Posterior cingulate gyrus (tissue), 11 donors: ENCODE measurements around the gene TP53I3.
A peak's percentile ranks its signal among the peaks of the same experiment; 100 is the strongest.
"Not testable (repeated sequence)": the region's sequence is repeated elsewhere in the genome, so short reads cannot be mapped to it uniquely, and the experiment has no call there.

Source experiments
- DNase-seq, 10 donors: peaks; one replicate each; pipeline versions ENCODE4 v3.0.0 to v3.0.0-alpha.2; 2020 to 2021; ENCODE audit warnings: mixed read lengths in 3 of 10
- intact Hi-C: fragments of 100-400 bp; cut with DNase I; formaldehyde crosslinking; loops from one replicate; pipeline ENCODE4 v1.15.1; 2023

The TP53I3 gene

DNA sequence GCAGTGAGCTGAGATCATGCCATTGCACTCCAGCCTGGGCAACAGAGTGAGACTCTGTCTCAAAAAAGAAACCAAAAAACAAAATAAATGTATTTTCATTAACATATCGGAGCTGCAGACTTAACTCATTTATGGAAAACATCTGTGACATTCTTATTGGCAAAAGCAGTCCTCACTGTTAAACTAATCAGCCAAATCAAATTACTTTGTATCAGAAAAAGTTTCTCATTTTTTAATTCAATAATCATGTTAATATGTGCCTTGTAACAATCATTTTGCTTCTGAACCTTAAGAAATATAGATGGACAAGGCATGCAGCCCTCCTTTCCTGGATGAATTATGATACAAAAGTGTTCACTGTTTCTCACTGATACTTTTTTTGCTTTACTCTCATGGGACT, 18.0 kb upstream of the TP53I3 start:
- intact Hi-C loops = no loop called here
- DNase-seq = no peak

DNA sequence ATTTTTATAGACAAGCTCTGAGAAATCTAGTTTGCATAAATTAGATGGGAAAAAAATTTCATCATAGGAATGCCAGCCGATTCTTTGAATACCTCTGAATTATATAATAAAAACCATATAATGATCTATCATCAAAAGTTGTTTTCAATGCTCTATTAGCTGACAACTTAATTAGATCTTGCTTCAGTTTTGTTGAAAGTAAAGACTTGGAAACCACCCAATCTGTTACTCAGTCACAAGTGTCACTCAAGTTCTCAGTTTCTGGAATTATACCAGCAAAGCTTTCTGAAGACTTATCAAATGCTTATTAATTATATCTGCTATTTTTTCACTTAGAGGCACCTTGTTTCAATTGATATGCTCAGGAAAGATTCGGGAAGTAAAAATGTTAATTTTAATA, 17.4 kb upstream of the TP53I3 start:
- intact Hi-C loops = no loop called here
- DNase-seq = no peak

DNA sequence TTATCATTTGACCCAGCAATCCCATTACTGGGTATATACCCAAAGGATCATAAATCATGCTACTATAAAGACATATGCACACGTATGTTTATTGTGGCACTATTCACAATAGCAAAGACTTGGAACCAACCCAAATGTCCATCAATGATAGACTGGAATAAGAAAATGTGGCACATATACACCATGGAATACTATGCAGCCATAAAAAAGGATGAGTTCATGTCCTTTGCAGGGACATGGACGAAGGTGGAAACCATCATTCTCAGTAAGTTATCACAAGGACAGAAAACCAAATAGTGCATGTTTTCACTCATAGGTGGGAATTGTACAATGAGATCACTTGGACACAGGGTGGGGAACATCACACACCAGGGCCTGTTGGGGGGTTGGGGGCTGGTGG, 16.1 kb upstream of the TP53I3 start:
- DNase-seq, intact Hi-C loops: not testable (repeated sequence)

DNA sequence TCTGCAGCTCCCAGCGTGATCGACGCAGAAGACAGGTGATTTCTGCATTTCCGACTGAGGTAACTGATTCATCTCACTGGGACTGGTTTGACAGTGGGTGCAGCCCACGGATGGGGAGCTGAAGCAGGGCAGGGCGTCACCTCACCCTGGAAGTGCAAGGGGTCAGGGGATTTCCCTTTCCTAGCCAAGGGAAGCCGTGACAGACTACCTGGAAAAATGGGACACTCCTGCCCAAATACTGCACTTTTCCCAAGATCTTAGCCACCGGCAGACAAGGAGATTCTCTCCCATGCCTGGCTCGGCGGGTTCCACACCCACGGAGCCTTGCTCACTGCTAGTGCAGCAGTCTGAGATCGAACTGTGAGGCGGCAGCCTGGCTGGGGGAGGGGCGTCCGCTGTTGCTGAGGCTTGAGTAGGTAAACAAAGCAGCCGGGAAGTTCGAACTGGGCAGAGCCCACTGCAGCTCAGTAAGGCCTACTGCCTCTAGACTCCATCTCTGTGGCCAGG, 10.6 kb upstream of the TP53I3 start:
- intact Hi-C loops = not testable (repeated sequence)
- peak in 1 of 10 donors; percentile 57 for DNase-seq

DNA sequence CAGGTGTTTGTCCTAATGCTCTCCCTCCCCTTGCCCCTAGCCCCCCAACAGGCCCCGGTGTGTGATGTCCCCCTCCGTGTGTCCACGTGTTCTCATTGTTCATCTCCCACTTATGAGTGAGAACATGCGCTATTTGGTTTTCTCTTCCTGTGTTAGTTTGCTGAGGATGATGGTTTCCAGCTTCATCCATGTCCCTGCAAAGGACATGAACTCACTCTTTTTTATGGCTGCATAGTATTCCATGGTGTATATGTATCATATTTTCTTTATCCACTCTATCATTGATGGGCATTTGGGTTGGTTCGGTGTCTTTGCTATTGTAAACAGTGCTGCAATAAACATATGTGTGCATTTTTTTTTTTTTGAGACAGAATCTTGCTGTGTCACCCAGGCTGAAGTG, 8.6 kb upstream of the TP53I3 start:
- DNase-seq, intact Hi-C loops: not testable (repeated sequence)

DNA sequence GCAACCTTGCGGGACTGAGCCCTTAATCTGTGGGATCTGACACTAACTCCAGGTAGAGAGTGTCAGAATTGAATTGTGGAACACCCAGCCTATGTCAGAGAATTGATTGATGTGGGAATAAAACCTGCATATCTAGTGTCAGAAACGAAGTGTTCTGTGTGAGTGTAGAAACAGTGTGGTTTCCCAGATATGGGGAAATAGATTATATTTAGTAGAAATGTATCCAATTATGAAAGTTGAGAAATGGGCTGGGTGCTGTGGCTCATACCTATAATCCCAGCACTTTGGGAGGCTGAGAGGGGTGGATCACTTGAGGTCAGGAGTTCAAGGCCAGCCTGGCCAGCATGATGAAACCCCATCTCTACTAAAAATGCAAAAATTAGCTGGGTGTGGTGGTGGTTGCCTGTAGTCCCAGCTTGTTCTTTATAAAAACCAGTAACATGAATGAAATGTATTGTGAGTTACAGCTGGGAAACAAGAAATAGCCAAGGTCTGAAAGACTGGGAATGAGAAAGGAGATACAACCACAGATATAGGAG, 4.3 kb upstream of the TP53I3 start:
- DNase-seq = no peak
- intact Hi-C loops = no loop called here

DNA sequence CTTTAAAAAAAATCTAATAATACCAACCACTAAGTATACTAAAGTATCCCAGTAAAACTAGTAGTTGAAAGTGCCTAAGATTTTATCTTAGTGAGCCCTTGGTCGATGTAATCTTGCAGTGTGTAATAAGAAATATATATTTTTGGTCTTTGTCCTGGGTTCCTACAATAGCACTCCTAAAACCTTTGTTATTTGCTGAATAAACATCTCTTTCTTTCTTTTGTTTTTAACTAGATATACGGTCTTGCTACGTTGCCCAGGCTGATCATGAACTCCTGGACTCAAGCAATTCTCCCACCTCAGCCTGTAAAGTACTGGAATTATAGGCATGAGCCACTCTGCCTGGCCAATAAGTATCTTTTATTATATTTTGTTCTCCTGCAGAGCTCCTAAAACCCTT, 2.4 kb upstream of the TP53I3 start:
- intact Hi-C loops = no loop called here
- no peak for DNase-seq

DNA sequence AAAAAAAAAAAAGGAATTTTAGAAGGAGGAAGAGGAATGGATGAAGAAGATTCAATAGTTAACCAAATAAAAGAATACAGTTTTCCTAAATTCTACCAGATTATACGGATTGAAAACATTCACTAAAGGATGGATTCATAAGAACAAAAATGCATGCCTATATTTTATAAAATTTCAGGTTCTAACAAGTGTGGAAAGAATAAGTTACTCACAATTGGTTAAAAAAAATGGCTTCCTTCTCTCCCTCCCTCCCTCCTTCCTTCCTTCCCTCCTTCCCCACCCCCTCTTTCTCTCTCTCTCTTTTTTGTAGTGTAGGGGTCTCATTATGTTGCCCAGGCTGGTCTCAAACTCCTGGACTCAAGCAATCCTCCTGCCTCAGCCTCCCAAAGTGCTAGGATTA, 1.6 kb upstream of the TP53I3 start:
- no peak for DNase-seq
- intact Hi-C loops = no loop called here

DNA sequence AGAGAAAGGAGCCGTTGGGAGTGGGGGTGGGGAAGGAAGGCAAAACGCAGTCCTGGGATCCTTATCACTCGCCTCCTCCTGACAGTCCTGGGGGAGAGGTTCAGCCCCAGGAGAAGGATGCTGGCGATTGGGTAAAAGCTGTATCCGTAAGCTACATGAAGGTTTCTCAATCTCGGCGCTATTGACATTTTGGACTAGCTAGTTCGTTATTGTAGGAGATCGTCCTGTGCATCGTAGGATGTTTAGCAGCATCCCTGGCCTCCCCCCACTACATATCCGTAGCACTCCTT, 511 bp upstream of the TP53I3 start:
- intact Hi-C loops = loop anchor here (2.0 kb wide), 2 partner anchors 38 to 158 kb away; partner anchors contain the start of genes ATAD2B, FAM228B and PFN4
- DNase-seq = no peak

DNA sequence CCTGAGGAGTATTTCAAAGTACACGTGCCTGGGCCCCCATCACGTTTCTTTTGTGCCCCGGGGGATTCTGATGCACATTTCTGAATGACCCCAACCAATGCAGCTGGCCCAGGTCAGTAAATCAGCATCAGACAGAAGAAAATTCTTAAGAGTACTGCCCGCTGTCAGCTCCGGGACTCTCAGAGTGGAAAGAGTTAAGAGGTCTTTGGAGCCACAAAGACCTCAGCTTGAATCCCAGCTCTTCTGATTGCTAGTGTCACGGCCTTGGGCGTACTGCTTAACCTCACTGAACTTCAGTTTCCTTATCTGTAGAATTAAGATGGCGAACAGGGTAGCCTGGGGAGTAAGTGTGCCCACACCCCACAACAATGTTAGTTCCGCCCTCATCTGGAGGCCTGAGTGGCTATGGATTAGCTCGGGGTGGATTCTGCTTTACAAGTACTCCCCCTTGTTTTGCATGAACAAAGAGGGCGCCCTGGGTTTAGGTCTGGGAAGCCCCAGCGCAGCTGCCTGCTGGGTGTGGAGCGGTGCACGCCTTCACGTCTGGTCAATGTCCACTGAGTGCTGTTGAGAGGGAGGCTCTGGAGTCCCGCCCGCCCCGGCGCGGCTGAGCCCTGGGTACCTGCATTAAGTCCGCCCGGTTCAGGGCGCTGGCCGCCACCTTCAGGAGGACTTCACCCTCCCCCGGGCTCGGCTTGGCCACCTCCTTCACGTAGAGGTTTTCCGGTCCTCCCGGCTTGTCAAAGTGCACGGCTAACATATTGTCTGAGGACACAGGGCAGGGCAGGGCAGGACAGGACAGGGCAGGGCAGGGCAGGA, 858 bp downstream of the TP53I3 start:
- intact Hi-C loops = loop anchor here (1.0 to 2.0 kb wide), 3 partner anchors 39 to 259 kb away; partner anchors contain the start of genes ATAD2B, FAM228B and PFN4
- peak in 3 of 10 donors; percentile 19 to 73 (median 50) for DNase-seq

DNA sequence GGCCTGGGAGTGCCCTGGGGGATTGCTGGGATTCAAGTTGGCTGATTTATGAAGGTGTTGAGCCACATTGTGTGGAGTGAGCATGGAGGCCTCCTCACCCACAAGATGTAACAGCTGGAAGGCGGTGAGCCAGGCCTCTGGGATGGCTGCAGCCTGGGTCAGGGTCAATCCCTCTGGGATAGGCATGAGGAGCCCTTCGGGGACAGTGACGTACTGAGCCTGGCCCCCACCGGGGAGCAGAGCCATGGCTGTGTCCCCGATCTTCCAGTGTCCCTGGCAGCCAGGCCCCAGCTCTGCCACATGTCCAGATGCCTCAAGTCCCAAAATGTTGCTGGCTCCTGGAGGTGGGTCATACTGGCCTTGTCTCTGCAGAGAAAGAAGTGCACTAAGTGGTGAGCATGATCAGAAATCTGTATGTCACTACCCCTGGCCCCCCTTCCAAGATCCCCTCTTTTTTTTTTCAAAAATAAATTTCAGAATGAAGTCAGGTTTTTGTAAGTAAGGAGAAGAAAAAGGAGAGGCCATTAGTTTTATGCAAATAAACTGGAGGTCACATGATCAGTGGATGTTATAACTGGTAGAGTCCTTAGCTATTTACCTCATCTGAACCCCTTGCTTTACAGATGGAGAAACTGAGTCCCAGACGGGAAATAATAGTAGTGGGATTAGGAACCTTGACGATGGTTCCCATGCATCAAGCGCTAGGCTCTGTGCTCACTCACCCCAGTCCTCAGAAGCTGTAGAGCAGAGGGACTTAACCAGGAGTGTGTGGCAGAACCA, 1.7 kb downstream of the TP53I3 start:
- DNase-seq = no peak
- intact Hi-C loops = no loop called here

DNA sequence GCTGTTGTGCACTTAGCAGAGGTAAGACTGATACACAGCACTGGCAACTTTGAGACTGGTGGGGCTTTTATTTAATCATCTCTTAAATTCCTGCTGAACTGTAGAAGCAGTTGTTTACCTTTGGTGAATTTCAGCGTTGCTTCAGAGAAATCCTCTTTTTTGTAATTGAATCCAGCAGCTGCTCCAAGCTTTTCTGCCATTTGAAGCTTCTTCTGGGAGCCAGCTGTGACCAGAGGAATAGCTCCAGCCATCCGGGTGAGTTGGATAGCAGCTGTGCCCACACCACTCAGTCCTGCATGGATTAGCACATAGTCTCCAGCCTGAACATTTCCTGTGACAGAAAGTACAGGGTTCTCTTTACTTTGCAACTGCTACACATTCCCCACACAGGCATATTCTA, 3.9 kb downstream of the TP53I3 start:
- DNase-seq = no peak
- intact Hi-C loops = no loop called here

DNA sequence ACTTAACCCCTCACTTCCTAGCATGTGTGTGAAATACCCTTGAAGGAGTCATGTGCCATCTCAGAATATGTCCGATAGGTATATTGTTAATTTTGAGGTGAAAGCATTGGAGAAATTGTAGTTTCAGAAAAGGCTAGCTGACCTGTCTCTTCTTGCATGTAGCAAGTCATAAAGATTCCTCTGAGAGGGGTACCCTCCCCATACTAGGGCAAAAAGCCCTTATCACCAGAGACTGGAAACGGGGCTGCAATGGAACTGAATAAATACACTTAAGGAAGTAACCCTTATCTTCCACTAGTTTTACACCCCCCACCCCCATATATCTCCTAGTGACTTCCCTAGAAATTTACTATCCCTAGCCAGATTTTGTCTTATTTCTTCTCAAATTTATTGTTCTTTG, 6.8 kb downstream of the TP53I3 start:
- DNase-seq = no peak
- intact Hi-C loops = loop anchor here (2.0 kb wide), 1 partner anchor 151 kb away; the partner anchor contains the start of gene ATAD2B

DNA sequence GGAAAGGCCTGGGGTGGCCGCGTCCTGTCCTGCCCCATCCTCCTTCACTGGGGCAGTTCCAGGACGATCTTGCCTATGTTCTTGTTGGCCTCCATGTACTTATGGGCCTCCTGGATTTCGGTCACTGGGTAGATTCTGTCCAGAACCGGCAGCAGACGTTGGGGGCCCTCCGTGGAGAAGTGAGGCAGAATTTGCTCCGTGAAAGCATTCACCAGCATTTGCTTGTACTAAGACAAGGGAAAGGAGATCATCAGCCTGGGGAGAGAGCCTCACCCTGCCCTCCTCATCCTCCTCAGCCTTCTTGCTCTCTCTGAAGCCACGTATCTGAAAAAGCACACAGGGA, 7.1 kb downstream of the TP53I3 start:
- DNase-seq = no peak
- intact Hi-C loops = loop anchor here (2.0 kb wide), 1 partner anchor 151 kb away; the partner anchor contains the start of gene ATAD2B

DNA sequence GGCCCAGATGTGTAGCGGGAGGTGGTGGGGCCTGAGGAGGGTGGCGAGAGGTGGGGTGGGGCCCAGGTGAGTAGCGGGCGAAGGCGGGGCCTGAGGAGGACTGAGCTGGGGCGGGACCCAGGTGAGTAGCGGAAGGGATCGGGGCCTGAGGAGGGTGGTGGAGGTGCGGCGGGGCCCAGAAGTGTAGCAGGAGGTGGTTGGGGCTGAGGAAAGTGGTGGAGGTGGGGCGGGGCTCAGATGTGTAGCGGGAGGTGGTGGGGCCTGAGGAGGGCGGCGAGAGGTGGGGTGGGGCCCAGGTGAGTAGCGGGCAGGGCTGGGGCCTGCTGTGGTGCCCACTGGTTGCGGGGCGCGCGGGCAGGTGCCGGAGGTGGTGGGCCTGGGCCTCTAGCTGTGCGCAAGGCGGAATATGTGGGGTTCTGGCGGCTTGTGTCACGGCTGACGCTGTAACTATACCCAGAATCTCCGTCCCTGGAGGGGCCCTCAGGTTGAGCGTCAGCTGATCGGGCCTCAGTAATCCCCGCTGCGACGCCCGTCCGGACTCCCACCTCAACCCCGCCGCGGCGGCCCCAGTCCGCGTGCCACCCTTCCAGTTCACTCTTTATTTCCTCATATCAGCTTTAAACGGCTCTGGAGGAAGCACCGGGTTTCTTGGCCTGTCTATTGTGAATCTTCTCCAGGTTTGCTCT, 7.6 kb downstream of the TP53I3 start:
- intact Hi-C loops = loop anchor here (2.0 kb wide), 1 partner anchor 150 kb away; the partner anchor contains the start of gene ATAD2B
- DNase-seq = peak in 6 of 10 donors; percentile 21 to 88 (median 53)

DNA sequence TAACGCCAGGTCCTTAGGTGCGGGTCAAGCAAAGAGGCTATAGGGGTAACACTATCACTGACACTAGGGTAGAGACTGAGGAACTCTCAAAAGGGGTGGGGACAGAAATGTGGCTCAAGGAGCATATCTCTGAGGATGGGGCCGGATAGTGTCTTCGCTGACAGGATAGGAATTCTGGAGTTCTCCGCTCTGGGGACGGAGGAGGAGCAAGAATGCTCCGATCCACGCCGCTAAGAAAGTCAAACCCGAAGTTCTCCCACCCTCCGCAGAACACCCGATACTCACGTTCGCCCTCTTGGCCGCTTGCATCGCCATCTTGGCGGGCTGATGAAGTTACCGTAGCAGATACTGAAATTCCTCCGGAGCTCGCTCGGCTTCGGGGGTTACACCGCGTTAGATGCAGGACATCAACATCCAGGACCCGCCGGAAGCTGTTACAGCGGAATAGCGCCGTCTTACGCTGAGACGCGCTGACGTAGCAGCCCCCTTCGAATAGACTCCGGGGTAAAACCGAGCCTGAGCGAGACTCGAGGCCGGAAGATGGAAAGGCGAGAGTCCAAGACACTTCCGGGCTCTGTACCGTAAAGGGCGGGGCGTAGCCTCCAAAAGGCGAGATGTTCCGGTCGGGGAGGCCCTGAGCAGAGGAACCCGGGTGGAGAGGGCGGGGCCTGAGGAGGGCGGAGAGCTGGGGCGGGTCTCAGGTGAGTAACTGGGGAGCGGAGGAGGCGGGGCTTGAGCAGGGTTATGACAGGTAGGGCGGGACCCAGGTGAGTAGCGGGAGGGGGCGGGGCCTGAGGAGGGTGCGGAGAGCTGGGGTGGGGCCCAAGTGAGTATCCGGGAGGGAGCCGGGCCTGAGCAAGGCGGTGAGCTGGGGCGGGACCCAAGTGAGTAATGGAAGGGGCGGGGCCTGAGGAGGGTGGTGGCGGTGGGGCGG, 8.5 kb downstream of the TP53I3 start, which contains the start of gene SF3B6:
SF3B6 (minus strand) TSS at position 412 of the 934 bp plus-strand sequence; CDS start at position 315, 97 bp downstream.
- intact Hi-C loops = loop anchor here (2.0 kb wide), 1 partner anchor 149 kb away; the partner anchor contains the start of gene ATAD2B
- peak; percentile 90 to 99 (median 96) for DNase-seq

DNA sequence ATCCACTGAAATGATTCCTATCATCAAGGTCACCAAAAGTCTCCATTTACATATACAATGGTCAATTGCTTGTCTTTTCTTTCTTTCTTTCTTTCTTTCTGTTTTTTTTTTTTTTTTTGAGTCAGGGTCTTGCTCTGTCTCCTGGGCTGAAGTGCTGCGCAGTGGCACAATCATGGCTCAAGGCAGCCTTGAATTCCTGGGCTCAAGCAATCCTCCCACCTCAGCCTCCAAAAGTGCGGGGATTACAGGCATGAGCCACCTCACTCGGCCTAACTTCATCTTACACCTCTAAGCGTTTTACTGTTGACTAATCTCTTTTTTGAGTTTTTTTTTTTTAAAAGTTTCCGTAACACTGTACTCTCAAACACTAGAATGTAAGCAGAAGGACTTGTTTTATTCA, 9.4 kb downstream of the TP53I3 start:
- intact Hi-C loops = no loop called here

DNA sequence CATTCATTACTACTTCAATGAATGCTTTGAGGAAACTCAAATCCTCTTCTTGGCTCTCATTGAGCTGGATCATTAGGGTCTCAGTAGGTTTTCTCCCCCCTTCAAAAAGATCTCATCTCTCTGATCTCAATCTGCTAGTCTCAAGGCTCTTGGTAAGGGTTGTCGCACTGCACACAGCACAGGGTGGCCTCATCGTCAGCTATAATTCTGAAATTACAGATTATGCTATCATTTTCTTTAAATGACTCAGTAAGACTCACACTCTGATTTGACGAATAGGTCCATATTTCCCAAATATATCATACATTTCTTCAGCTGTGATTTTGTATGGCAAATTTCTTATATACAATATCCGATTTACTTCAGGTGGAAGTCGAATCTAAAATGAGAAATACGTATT, 10.8 kb downstream of the TP53I3 start:
- intact Hi-C loops = no loop called here
- DNase-seq = no peak

More for the DNA sequence above, 9.4 kb downstream of the TP53I3 start:
- DNase-seq = no peak

DNA sequence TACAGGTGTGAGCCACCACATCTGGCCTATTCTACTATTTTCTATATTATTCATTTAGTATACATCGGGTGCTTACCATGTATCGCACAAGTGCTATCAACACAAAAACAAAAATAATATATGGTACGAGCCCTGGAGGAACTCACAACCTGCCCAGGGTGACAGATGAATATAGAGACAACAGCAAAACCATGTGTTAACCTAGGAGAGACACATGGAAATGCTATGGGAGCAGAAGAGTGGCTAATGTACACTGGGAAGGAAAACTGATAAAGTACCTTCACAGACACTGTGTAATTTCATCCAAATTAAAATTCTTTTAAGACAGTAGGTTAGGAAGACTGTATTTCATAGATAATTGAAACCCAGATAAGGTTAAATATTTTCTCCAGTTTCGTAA, 12.4 kb downstream of the TP53I3 start:
- intact Hi-C loops = no loop called here
- no peak for DNase-seq
